Parathyroid adenoma (tissue), 2 donors: ENCODE measurements around the gene CAMTA1.

ENCODE experiments used
- H2AFZ ChIP-seq: fragments of 300-600 bp; sonication (generic); one replicate; pipeline ENCODE4 v1.7.0; 2017; ENCODE audit warnings: antibody characterized with exemption, mild to moderate bottlenecking
- H3K27ac ChIP-seq: fragments of 300-600 bp; sonication (generic); one replicate; pipeline ENCODE4 v1.7.0; 2017
- H3K27me3 ChIP-seq: fragments of 300-600 bp; sonication (generic); one replicate; pipeline ENCODE4 v1.7.0; 2017; ENCODE audit warnings: low read length; ENCODE audit not compliant: control insufficient read depth, insufficient read depth
- H3K36me3 ChIP-seq: fragments of 300-600 bp; sonication (generic); one replicate; pipeline ENCODE4 v1.7.0; 2017; ENCODE audit warnings: low read length; ENCODE audit not compliant: control insufficient read depth, insufficient read depth
- H3K4me1 ChIP-seq: fragments of 300-600 bp; sonication (generic); one replicate; pipeline ENCODE4 v1.7.0; 2017; ENCODE audit warnings: control low read depth
- H3K4me2 ChIP-seq: fragments of 300-600 bp; sonication (generic); one replicate; pipeline ENCODE4 v1.7.0; 2017; ENCODE audit warnings: low read length
- H3K4me3 ChIP-seq: fragments of 300-600 bp; sonication (generic); one replicate; pipeline ENCODE4 v1.7.0; 2017; ENCODE audit warnings: low read depth, low read length
- H3K79me2 ChIP-seq: fragments of 300-600 bp; sonication (generic); one replicate; pipeline ENCODE4 v1.7.0; 2017; ENCODE audit warnings: control low read depth
- H3K9ac ChIP-seq: fragments of 300-600 bp; sonication (generic); one replicate; pipeline ENCODE4 v1.7.0; 2017; ENCODE audit warnings: mild to moderate bottlenecking
- H3K9me3 ChIP-seq: fragments of 300-600 bp; sonication (generic); one replicate; pipeline ENCODE4 v1.7.0; 2017; ENCODE audit warnings: low read length; ENCODE audit not compliant: control insufficient read depth
- TF ChIP-seq, protein P1 (sequence below): fragments of 300-600 bp; sonication (generic); IDR thresholded peaks from one replicate; pipeline ENCODE4 v1.7.0; 2017; ENCODE audit warnings: antibody characterized with exemption, mild to moderate bottlenecking
- donor health status: primary hyperparathyroidism.

The CAMTA1 gene

DNA sequence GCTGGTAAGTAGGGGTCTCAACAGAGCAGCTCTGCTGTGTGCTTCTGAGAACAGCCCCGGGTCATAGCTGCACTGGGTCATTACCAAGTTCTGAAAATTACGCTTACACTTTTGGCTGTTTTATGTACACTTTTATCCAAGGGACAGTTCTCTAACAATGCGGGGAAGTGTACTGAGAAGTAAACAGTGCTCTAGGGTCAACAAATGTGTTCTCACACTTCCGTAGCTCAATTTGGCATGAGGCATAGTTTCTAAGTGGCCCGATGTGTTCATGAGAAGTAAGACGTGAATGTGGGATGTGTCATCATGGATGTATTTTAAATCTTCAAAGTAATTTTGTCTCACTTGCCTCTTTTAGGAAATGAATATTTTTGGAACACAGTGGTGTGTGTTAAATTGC lies 975.0 kb downstream of the CAMTA1 start:
- Histone ChIP-seq H3K27me3 (no peaks in the 10 kb centered on the region), H3K9ac (no peak overlapping the region), H3K4me3 (no peak overlapping the region), H3K36me3 (no peaks in the 10 kb centered on the region), H3K9me3 (no peaks in the 10 kb centered on the region), H3K27ac (no peak overlapping the region), H2AFZ (no peak overlapping the region), H3K4me1 (no peaks in the 10 kb centered on the region), H3K79me2 (no peaks in the 10 kb centered on the region), H3K4me2 (no peak overlapping the region)
- TF ChIP-seq, protein P1, sequence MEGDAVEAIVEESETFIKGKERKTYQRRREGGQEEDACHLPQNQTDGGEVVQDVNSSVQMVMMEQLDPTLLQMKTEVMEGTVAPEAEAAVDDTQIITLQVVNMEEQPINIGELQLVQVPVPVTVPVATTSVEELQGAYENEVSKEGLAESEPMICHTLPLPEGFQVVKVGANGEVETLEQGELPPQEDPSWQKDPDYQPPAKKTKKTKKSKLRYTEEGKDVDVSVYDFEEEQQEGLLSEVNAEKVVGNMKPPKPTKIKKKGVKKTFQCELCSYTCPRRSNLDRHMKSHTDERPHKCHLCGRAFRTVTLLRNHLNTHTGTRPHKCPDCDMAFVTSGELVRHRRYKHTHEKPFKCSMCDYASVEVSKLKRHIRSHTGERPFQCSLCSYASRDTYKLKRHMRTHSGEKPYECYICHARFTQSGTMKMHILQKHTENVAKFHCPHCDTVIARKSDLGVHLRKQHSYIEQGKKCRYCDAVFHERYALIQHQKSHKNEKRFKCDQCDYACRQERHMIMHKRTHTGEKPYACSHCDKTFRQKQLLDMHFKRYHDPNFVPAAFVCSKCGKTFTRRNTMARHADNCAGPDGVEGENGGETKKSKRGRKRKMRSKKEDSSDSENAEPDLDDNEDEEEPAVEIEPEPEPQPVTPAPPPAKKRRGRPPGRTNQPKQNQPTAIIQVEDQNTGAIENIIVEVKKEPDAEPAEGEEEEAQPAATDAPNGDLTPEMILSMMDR, result no peak

DNA sequence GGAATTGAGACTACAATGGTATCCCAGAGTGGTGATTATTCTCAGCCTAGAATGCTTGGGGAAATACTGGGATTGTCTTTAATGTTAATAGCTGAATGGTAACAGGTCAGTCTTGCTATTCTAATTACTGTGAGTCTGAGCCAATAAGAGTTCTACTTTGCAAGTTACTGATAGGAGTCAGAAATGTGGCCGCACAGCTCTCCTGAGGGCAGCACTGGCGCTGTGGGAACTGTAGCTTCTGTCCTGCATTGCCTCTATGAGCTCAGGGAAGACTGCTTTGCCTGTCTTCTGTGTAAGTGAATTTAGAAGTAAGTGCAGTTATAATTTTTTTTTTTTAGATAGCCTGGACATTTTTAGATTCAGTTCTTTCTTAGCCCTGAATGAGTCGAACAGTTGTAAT lies 975.8 kb downstream of the CAMTA1 start:
- H3K79me2 ChIP-seq, result no peaks in the 10 kb centered on the region
- H3K27ac ChIP-seq, result no peak overlapping the region
- H3K4me1 ChIP-seq, result no peaks in the 10 kb centered on the region
- no peak overlapping the region for H3K4me2 ChIP-seq
- H3K9ac ChIP-seq, result no peak overlapping the region
- H3K27me3 ChIP-seq, result no peaks in the 10 kb centered on the region
- no peaks in the 10 kb centered on the region for H3K9me3 ChIP-seq
- H3K4me3 ChIP-seq, result no peak overlapping the region
- no peak overlapping the region for H2AFZ ChIP-seq
- H3K36me3 ChIP-seq, result no peaks in the 10 kb centered on the region
- TF ChIP-seq, protein P1, result no peak

DNA sequence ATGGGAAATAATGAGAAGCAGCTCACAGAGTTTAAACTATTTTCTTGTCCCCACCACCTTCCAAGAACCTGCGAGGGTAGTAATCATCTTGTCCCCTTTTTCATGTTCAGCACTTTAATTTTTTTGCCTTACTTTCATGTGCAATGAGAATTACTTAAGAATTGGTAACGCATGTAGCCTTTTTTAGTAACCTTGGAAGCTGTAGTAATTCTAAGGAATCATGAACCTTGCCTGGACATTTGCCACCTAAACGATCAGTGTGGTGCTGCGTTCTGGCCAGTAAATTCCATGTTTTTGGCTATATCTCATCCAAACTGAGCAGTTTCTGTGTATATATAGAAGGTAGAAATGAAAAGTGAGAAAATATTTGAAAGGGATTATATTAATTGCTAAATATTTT lies 981.9 kb downstream of the CAMTA1 start:
- TF ChIP-seq, protein P1, result no peak
- Histone ChIP-seq H3K4me3 (no peak overlapping the region), H3K27me3 (no peaks in the 10 kb centered on the region), H3K27ac (no peak overlapping the region), H3K9me3 (no peaks in the 10 kb centered on the region), H3K4me2 (no peak overlapping the region), H3K79me2 (peaks cover 3% of the 10 kb centered on the region), H3K36me3 (no peaks in the 10 kb centered on the region), H3K9ac (no peak overlapping the region), H3K4me1 (peaks cover 2% of the 10 kb centered on the region), H2AFZ (no peak overlapping the region)

DNA sequence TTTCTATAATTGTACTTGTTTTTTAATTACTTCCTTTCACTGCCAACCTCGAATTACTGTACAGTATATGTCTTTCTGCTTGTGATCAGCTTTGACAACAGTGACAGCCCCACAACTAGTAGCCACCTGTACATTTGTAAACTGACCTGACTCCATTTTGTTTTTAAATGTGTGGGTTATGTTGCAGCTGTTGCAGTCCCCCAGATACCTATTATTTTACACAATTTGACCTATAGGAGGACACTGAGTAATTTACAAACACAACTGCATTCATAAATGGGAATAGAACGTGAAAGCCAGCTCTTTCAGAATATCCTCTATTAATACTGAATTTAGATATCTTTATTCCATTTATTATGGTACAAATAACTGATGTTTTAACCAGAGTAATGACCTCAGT lies 983.3 kb downstream of the CAMTA1 start:
- no peak overlapping the region for H3K9ac ChIP-seq
- no peaks in the 10 kb centered on the region for H3K27me3 ChIP-seq
- no peaks in the 10 kb centered on the region for H3K9me3 ChIP-seq
- TF ChIP-seq, protein P1, result no peak
- no peak overlapping the region for H3K4me3 ChIP-seq
- no peak overlapping the region for H3K4me2 ChIP-seq
- no peaks in the 10 kb centered on the region for H3K36me3 ChIP-seq
- H3K27ac ChIP-seq, result no peak overlapping the region
- peaks cover 3% of the 10 kb centered on the region for H3K79me2 ChIP-seq
- no peak overlapping the region for H2AFZ ChIP-seq
- peaks cover 2% of the 10 kb centered on the region for H3K4me1 ChIP-seq

DNA sequence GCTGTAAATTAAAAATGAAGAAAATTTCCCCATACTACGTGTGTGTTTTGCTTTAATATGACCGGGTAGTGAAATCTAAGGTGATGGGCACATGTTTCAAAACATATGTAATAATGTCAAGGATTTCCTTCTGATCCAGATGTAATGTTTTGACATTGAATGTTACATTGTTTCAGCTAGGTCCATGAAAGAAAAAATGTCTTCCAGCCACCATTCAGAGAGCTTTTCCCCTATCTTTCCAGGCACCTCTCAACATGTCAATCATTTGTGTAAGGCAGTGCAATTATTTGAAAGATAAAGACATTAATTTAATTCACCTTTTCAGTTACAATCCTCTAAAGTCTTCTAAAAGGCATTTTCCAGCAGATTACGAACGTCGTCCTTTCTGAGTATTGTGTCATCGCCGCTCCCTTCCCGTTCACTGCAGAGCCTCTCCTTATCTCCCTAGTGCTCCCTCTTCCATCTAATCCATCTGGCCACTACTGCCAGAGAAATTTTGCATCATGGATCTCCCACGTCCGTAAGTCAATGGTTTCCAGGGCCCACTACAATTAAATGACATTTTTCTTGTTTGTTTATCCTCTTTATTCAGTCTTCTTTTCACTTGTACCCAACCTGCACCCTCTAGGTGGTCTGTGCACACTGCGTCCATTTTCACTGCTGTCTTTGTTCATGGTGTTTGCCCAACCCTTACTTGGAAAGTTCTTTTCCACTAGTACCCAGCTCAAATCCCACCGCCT lies 984.6 kb downstream of the CAMTA1 start:
- no peak overlapping the region for H3K4me2 ChIP-seq
- H3K9ac ChIP-seq, result no peak overlapping the region
- H2AFZ ChIP-seq, result no peak overlapping the region
- no peaks in the 10 kb centered on the region for H3K36me3 ChIP-seq
- TF ChIP-seq, protein P1, result no peak
- H3K4me3 ChIP-seq, result no peak overlapping the region
- H3K4me1 ChIP-seq, result peaks cover 2% of the 10 kb centered on the region
- H3K27ac ChIP-seq, result no peak overlapping the region
- no peaks in the 10 kb centered on the region for H3K27me3 ChIP-seq
- H3K9me3 ChIP-seq, result no peaks in the 10 kb centered on the region
- H3K79me2 ChIP-seq, result peaks cover 3% of the 10 kb centered on the region
